GM12892 (cell line): ENCODE measurements around the gene APOC1.

ENCODE experiments used
- POLR2A ChIP-seq: IDR thresholded peaks from 2 replicates; pipeline ENCODE4 v1.6.1; 2011; ENCODE audit warnings: low read depth, low read length, control low read depth
- POLR2AphosphoS5 ChIP-seq: IDR thresholded peaks from 2 replicates; pipeline ENCODE4 v1.6.1; 2011; ENCODE audit warnings: low read depth, low read length, control low read depth

DNA sequence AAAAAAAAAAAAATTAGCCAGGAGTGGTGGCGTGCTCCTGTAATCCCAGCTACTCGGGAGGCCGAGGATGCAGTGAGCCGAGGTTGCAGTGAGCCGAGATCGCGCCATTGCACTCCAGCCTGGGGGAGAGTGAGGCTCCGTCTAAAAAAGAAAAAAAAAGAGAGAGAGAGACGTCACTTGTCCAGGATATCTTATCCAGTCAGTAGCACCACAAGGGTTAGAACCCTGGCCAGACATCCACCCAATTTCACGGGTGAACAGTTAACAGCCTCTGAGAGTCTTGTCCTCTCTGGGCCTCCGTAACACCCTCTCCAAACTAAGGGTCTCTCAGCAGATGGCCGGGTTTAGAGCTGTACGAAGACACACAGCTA, 39.9 kb downstream of the APOC1 start:
- TF ChIP-seq POLR2AphosphoS5: no peak
- no peak for TF ChIP-seq POLR2A
